GM19099 (cell line): ENCODE data around the gene MSTO1.

Experiments used
- POLR2A ChIP-seq: IDR thresholded peaks from 3 replicates; pipeline ENCODE4 v1.6.1; 2011; ENCODE audit warnings: low read depth; ENCODE audit not compliant: insufficient read length; ENCODE audit errors: extremely low read depth

The MSTO1 gene

DNA sequence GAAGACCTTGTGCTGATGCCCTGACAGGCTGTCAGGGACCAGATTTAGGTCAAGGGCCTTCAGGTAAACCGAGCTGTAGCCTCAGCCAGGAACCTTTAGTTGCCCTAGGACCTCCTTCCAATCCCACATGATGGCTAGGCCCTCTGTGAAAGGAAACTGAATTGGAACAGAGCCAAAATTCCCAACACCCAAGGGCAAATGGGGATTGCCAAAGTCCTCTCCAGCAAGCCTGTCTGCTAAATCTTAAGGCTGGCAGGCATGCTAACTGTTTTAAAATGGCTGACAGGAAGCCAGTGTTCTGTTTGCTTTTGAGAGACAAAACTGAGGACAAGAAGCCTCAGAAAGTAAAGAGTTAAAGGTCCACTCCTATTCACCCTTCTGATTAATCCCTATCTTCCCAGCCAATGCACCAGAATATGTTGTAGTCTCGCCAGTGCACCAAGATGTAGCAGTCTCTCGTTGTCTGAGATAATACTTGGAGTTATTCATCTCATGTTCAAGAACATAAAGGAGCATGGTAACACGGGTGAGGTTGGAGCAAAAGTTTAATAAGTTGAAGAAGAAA, 35.1 kb downstream of the MSTO1 start:
- no peak for TF ChIP-seq POLR2A

DNA sequence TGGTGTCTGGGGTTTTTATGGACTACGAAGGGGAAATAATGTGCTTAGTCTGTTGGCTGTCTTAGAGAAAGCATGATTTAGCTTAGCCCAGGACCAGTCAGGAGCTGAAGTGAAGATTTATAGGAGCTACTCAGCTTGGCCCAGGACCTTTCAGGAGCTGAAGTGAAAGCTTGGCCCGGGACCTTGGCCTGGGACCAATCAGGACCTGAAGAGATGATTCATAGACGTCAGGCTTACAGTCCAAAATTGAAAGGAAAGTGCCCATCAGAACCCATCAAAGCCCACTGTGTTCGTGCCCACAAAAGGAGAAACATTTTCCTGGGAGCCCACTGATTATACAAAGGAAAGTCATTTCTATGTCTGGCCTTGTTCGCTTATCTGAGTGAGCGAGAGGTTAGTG, 35.6 kb downstream of the MSTO1 start:
- TF ChIP-seq POLR2A = no peak

DNA sequence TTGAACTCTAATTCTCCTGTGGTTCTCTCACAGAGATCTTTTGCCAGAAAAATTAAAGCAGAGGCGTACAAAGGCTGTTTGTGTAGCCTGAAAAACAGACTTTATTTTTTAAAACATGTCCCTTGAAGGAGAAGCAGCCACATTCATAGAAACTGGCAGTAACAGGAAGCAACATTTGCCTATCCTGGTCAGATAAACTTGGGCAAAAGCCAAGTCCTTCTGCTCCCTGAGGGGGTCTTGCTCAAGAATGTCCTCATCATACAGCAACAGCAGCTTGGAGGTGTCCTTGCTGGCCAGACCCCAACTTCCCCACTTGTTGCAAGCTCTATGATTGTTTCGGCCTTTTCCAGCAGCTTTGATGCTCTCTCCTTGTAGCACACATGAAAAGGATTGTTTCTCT, 36.3 kb downstream of the MSTO1 start:
- no peak for TF ChIP-seq POLR2A

DNA sequence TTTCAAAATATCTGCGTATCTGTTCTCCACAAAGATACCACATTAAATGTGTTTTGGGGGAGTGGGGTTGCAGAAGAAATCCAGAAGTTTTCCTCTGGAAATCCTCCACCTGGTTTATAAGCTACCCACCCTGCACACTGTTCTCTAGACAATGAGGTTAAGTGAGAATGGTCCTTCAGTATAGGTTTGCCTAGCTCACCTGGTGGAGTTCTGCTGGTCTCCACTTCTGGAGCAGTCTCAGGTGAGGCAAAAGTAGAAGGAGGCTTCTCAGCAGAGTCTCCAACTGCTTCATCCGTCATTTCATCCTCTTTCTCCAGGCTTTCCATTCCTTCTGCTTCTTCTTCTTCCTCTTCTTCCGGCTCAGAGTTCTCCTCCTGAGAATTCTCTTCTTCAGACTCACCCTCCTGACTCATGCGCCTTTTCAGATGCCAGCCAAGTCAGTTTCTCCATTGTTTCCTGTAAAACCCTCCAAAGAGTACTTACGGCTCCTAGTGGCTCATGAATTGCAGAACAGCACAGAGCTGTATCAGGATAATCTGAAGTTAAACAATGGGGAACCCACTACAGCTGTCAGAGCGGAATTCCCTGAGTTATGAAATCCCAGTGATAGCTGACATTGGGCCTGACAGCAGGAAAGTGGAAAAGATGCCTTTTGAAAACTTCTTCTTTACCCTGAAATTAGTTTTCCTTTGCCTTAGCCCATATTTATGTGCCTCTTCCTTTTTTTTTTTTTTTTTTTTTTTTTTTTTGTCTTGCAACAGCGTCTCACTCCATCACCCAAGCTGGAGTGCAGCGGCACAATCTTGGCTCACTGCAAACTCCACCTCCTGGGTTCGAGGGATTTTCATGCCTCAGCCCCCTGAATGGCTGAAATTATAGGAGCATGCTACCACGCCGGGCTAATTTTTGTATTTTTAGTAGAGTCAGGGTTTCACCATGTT, 38.5 kb downstream of the MSTO1 start:
- no peak for TF ChIP-seq POLR2A

DNA sequence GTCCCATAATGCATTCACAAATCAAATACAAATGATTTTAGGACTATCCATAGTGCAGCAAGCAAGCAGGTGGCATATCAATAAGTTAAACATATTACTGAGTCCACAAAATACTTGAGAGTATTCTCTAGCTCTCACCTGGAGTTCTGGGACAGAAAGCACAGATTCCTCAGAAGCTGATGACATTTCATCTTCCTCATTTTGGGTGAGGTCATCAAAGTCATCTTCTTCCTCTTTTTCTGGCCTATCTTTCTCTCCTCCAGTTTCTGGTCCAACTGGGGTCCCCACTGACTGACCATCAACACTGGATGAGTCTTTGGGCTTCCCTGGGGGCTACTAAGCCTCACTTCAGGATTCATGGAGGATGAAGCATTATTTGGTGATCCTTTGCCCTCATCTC, 39.7 kb downstream of the MSTO1 start:
- no peak for TF ChIP-seq POLR2A

DNA sequence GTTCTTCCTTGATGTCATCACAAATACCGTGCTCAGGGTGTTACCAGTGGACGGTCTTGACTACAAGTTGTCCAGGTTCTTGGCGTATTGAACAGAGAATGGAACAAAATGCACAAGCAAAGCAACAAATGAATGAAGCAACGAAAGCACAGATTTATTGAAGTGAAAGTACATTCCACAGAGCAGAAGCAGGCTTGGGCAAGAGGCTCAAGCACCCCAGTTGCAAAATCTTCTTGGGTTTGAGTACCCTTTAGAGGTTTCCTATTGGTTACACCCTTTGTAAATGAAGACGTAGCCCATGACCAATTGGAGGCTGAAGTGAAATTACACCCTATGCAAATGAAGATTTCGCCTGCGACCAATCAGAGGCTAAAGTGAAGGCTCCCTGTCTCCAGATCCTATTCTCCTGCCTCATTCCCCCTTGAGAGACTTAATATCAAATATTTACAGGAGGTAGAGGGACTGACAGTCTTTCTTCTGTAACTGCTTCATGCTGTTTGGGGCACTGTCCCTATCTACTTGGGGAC, 40.3 kb downstream of the MSTO1 start:
- no peak for TF ChIP-seq POLR2A

DNA sequence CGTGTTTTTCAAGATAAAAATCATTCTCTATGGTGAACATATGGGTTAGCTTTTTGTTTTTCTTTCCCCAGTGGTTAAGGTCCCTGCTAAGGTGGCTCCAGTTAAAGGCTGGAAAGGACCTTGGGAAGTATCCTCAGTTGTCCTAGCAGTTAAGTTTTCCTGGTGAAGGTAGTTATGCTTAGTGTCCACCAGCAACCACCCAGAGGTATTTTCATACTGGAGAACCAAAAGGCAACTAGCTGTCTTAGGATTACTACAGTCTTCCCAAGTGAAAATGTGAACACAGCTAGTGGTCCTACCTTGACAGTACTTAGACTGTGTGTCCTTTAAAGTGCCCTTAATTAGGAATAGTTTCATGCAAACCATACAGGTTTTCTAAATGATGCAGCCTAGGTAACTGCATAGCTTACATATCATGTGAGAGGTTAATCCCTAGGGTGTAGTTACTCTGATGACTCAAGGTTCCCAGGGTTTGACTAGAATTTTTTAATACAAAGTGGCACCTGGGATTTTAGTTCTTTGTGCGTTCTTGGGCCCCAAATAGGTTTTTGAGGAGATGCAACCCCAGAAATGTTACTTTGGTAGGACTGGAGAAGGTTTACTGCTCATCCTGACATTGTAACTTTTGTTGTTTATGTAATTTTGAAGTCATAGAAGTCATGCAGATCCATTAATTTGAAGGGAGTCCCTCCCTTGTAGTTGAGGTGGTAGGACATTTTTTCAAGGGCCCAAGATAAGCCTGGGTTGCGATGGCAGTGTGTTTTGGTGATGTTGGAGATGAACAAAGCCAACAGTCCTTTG, 42.0 kb downstream of the MSTO1 start:
- no peak for TF ChIP-seq POLR2A

DNA sequence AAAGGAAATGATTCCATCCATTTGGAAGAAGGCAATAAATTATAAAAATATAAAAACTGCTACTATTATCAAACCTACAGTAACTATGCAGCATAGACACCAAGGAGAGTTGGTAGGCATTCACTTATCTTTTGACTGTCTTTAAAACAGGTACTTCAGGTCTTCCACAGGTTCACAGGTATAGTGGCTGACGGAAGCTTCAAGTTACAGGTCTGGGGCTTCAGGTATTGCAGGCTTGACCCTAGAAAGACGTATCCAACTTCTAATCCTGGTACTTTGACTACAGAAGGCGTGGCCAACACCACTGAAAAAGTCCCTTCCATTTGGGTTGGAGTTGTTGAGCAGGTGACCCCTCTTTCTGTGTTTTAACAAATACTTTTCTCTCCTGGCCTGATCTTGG, 42.9 kb downstream of the MSTO1 start:
- TF ChIP-seq POLR2A = no peak

DNA sequence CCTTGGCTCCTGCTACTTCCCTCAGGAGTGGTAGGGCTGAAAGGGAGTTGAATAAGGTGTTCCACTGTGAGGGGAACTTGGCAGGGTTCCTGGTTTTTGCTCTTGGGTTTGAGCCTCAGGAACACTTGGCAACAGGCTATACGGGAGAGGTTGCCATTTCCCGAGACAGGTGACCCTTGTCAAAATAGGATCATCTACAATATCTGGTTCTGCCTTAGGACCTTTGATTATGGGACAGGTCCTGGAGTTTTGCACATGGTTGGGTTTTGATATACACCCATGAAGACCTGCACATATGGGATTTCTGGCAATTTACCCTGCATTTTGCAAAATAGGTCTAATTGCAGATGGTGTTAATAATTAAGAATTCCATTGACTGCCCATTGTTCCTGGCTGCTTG, 47.4 kb downstream of the MSTO1 start:
- no peak for TF ChIP-seq POLR2A
